GM23248 (cell line): ENCODE measurements around the gene IGF2BP2.

ENCODE experiments used
- EZH2 ChIP-seq: fragments of 200-600 bp; sonication (generic); IDR thresholded peaks from 2 replicates; pipeline ENCODE4 v1.6.1; 2018; ENCODE audit warnings: antibody characterized with exemption, mild to moderate bottlenecking; ENCODE audit not compliant: insufficient read depth, poor library complexity, severe bottlenecking
- EZH2phosphoT487 ChIP-seq: fragments of 200-600 bp; sonication (generic); IDR thresholded peaks from 2 replicates; pipeline ENCODE4 v1.6.1; 2018; ENCODE audit warnings: antibody characterized with exemption, moderate library complexity, mild to moderate bottlenecking, low read depth; ENCODE audit not compliant: insufficient read depth

DNA sequence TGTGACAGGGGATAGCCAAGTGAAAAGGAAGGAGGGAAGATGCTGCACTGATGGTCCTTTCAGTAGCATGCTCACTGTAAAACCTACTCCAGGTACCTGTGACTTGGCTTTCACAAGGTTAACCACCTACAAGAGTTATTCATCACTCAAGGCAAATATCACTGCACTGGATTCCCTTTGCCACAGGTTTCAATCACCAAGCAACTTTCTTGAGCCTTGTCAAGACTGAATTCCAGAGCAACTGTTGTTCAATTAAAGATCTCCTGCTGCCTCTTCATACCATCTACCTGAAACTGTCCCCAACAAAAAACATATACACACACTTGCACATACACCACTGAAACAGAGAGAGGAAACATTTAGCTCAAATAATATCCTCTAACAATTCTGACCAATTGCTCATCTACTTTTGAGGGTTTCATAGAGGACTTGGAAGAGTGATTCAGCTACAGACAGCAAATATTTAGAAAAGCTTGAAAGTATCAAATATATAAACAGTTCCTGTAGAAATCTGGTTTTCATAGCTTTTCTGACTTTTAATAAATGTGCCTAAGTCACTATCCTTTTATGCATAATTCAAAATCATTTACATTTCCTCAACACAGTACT, 6.5 kb downstream of the IGF2BP2 start:
- TF ChIP-seq EZH2 = no peak
- no peak for TF ChIP-seq EZH2phosphoT487
